Measurements from ENCODE around the gene CYTH1.

Gene CYTH1

GRCh38 chr17:78794864-78795640 is 13.0 kb upstream of the CYTH1 start:
- TF ChIP-seq CTCF (IDR thresholded peaks at IDR 0.05; ENCODE audit: low read length, missing control alignments): no peak
- no peak overlapping the region for H3K4me3 ChIP-seq (replicated peaks; ENCODE audit: low read depth, low read length)
- no peak for DNase-seq (ENCODE audit: low read depth)

- DNase-seq (ENCODE audit: low read depth): no peak
- H3K4me3 ChIP-seq (replicated peaks; ENCODE audit: low read depth, low read length): no peak overlapping the region
- TF ChIP-seq CTCF (IDR thresholded peaks at IDR 0.05; ENCODE audit: low read length, missing control alignments): no peak
Measured at GRCh38 chr17:78794399-78794798, 12.3 kb upstream of the CYTH1 start.

- TF ChIP-seq CTCF (IDR thresholded peaks at IDR 0.05; ENCODE audit: low read length, missing control alignments): no peak
- DNase-seq (ENCODE audit: low read depth): no peak
- no peak overlapping the region for H3K4me3 ChIP-seq (replicated peaks; ENCODE audit: low read depth, low read length)
Measured at GRCh38 chr17:78793968-78794367, 11.9 kb upstream of the CYTH1 start.

GRCh38 chr17:78793415-78793814 is 11.3 kb upstream of the CYTH1 start:
- TF ChIP-seq CTCF (IDR thresholded peaks at IDR 0.05; ENCODE audit: low read length, missing control alignments): no peak

GRCh38 chr17:78791840-78792709 is 10.0 kb upstream of the CYTH1 start:
- no peak overlapping the region for H3K4me3 ChIP-seq (replicated peaks; ENCODE audit: low read depth, low read length)
- DNase-seq (ENCODE audit: low read depth): no peak
- no peak for TF ChIP-seq CTCF (IDR thresholded peaks at IDR 0.05; ENCODE audit: low read length, missing control alignments)

More at GRCh38 chr17:78793415-78793814, 11.3 kb upstream of the CYTH1 start:
- DNase-seq (ENCODE audit: low read depth): no peak
- no peak overlapping the region for H3K4me3 ChIP-seq (replicated peaks; ENCODE audit: low read depth, low read length)

- H3K4me3 ChIP-seq (replicated peaks; ENCODE audit: low read depth, low read length): no peak overlapping the region
- no peak for DNase-seq (ENCODE audit: low read depth)
- TF ChIP-seq CTCF (IDR thresholded peaks at IDR 0.05; ENCODE audit: low read length, missing control alignments): no peak
Measured at GRCh38 chr17:78790552-78790951, 8.5 kb upstream of the CYTH1 start.

All from fibroblast of pulmonary artery (primary cell).